IMR-90 (cell line): ENCODE results near the gene CREG2. TPM values are rescaled to one million over a fixed set of nuclear protein-coding genes. Genes with fewer than 3 reads are reported as not detected.

ENCODE experiments used
- ATAC-seq: fragments of 200-7000 bp; cut with Tn5 transposase; 2 replicates; pipeline ENCODE4 v1.9.1; 2020; ENCODE audit warnings: low read depth, mild to moderate bottlenecking, moderate library complexity
- BruUV-seq: library from RNA; stranded (reverse); fragments of 400-500 nt; replicated peaks from 2 replicates; lab custom pipeline; 2021; lab: Mats Ljungman, UMichigan
- CTCF ChIA-PET: fragments of 300-600 bp; formaldehyde crosslinking; extraction: SDS; loops from one replicate; lab custom pipeline; 2021; ENCODE audit warnings: antibody characterized with exemption; lab: Yijun Ruan, JAX
- POLR2A ChIA-PET: fragments of 300-600 bp; sonication (Branson Sonifier 250); formaldehyde crosslinking; loops from one replicate; lab custom pipeline; 2022; ENCODE audit warnings: antibody characterized with exemption; ENCODE audit not compliant: unreplicated experiment; lab: Charles Lee
- DNase-seq: peaks from one replicate; pipeline ENCODE4 v3.0.0; 2013
- H2AFZ ChIP-seq: replicated peaks from 2 replicates; pipeline ENCODE3; 2013; ENCODE audit warnings: low read length, mild to moderate bottlenecking; ENCODE audit not compliant: poor library complexity
- H2AK5ac ChIP-seq: 2 replicates; pipeline ENCODE4 v1.6.1; 2013; ENCODE audit warnings: low read depth, low read length, inconsistent platforms
- H2AK9ac ChIP-seq: replicated peaks from 2 replicates; pipeline ENCODE3; 2013; ENCODE audit warnings: mild to moderate bottlenecking, low read depth, low read length, moderate library complexity; ENCODE audit not compliant: poor library complexity
- H2BK120ac ChIP-seq: 2 replicates; pipeline ENCODE4 v1.6.1; 2013; ENCODE audit warnings: low read depth, low read length, inconsistent platforms
- H2BK15ac ChIP-seq: 3 replicates; pipeline ENCODE4 v1.6.1; 2013; ENCODE audit warnings: low read depth, low read length, inconsistent platforms
- H2BK20ac ChIP-seq: 2 replicates; pipeline ENCODE4 v1.6.1; 2013; ENCODE audit warnings: low read depth, mild to moderate bottlenecking, inconsistent platforms, low read length, moderate library complexity
- H2BK5ac ChIP-seq: 2 replicates; pipeline ENCODE4 v1.6.1; 2013; ENCODE audit warnings: mild to moderate bottlenecking, low read depth, low read length, inconsistent platforms; ENCODE audit not compliant: poor library complexity, severe bottlenecking
- H3K14ac ChIP-seq: replicated peaks from 2 replicates; pipeline ENCODE4 v1.6.1; 2013; ENCODE audit warnings: low read depth, low read length, inconsistent platforms
- H3K18ac ChIP-seq: 2 replicates; pipeline ENCODE4 v1.6.1; 2013; ENCODE audit warnings: low read depth, low read length, control low read depth
- H3K23ac ChIP-seq: 2 replicates; pipeline ENCODE4 v1.6.1; 2013; ENCODE audit warnings: low read depth, low read length, inconsistent platforms
- H3K27ac ChIP-seq: 2 replicates; pipeline ENCODE4 v1.5.1; 2013; ENCODE audit warnings: mild to moderate bottlenecking, control low read depth, low read length; ENCODE audit not compliant: insufficient read depth
- H3K27me3 ChIP-seq: 2 replicates; pipeline ENCODE4 v1.6.1; 2013; ENCODE audit warnings: low read length; ENCODE audit not compliant: control insufficient read depth, insufficient read depth
- H3K36me3 ChIP-seq: 2 replicates; pipeline ENCODE4 v1.6.1; 2013; ENCODE audit warnings: low read length, mixed read lengths; ENCODE audit not compliant: control insufficient read depth, insufficient read depth
- H3K4ac ChIP-seq: 2 replicates; pipeline ENCODE4 v1.6.1; 2013; ENCODE audit warnings: low read depth, low read length, inconsistent platforms
- H3K4me1 ChIP-seq: 2 replicates; pipeline ENCODE4 v1.6.1; 2013; ENCODE audit warnings: low read length, mixed read lengths; ENCODE audit not compliant: control insufficient read depth, insufficient read depth
- H3K4me2 ChIP-seq: 2 replicates; pipeline ENCODE4 v1.6.1; 2013; ENCODE audit warnings: low read depth, mild to moderate bottlenecking, control low read depth, low read length, moderate library complexity
- H3K4me3 ChIP-seq: 2 replicates; pipeline ENCODE4 v1.5.1; 2013; ENCODE audit warnings: low read depth, mild to moderate bottlenecking, control low read depth, low read length, moderate library complexity; ENCODE audit not compliant: insufficient read depth
- H3K56ac ChIP-seq: 2 replicates; pipeline ENCODE4 v1.6.1; 2013; ENCODE audit warnings: low read length, inconsistent platforms; ENCODE audit not compliant: insufficient read depth; ENCODE audit errors: extremely low read depth
- H3K79me1 ChIP-seq, 2 experiments: 2 replicates each; pipeline ENCODE4 v1.6.1; 2013; ENCODE audit warnings: low read length in 2 of 2, inconsistent platforms in 1 of 2, low read depth in 1 of 2
- H3K9ac ChIP-seq: 2 replicates; pipeline ENCODE4 v1.6.1; 2013; ENCODE audit warnings: low read depth, low read length, control low read depth
- H3K9me1 ChIP-seq: 2 replicates; pipeline ENCODE4 v1.6.1; 2013; ENCODE audit warnings: low read length, inconsistent platforms; ENCODE audit not compliant: insufficient read depth
- H3K9me3 ChIP-seq: 2 replicates; pipeline ENCODE4 v1.6.1; 2013; ENCODE audit warnings: low read length; ENCODE audit not compliant: control insufficient read depth, insufficient read depth
- H4K20me1 ChIP-seq: 2 replicates; pipeline ENCODE4 v1.6.1; 2013; ENCODE audit warnings: low read length, inconsistent platforms; ENCODE audit not compliant: insufficient read depth
- H4K5ac ChIP-seq: 2 replicates; pipeline ENCODE4 v1.6.1; 2013; ENCODE audit warnings: mild to moderate bottlenecking, low read depth, low read length, control low read depth
- H4K8ac ChIP-seq, 2 experiments: 2 replicates each; pipeline ENCODE4 v1.6.1; 2013; ENCODE audit warnings: low read depth in 2 of 2, low read length in 2 of 2, control low read depth in 1 of 2, inconsistent platforms in 1 of 2
- H4K91ac ChIP-seq: 2 replicates; pipeline ENCODE4 v1.6.1; 2013; ENCODE audit warnings: low read depth, low read length, inconsistent platforms; ENCODE audit not compliant: insufficient read depth
- BHLHE40 ChIP-seq: fragments of 150-350 bp; IDR thresholded peaks from 2 replicates; pipeline ENCODE4 v1.6.1; 2016; ENCODE audit warnings: mild to moderate bottlenecking, low read depth, low read length
- CTCF ChIP-seq: conservative IDR thresholded peaks from 2 replicates; pipeline ENCODE4 v1.5.1; 2012; ENCODE audit warnings: mild to moderate bottlenecking, low read depth, low read length, improper control_type of control experiment
- MAFK ChIP-seq: IDR thresholded peaks from 2 replicates; pipeline ENCODE4 v1.6.1; 2012; ENCODE audit warnings: low read depth, low read length, improper control_type of control experiment
- MAZ ChIP-seq: IDR thresholded peaks from 2 replicates; pipeline ENCODE4 v1.6.1; 2012; ENCODE audit warnings: low read depth, mild to moderate bottlenecking, low read length, improper control_type of control experiment, moderate library complexity, borderline replicate concordance
- MXI1 ChIP-seq: IDR thresholded peaks from 2 replicates; pipeline ENCODE4 v1.6.1; 2012; ENCODE audit warnings: low read depth, mild to moderate bottlenecking, low read length, moderate library complexity, borderline replicate concordance
- NFE2L2 ChIP-seq: fragments of 150-350 bp; IDR thresholded peaks from 2 replicates; pipeline ENCODE4 v1.6.1; 2016; ENCODE audit warnings: low read depth, mild to moderate bottlenecking, low read length
- POLR2A ChIP-seq: IDR thresholded peaks from 2 replicates; pipeline ENCODE4 v1.6.1; 2012; ENCODE audit warnings: mild to moderate bottlenecking, low read depth, low read length
- RAD21 ChIP-seq: IDR thresholded peaks from 2 replicates; pipeline ENCODE4 v1.6.1; 2012; ENCODE audit warnings: low read length, improper control_type of control experiment
- RCOR1 ChIP-seq: IDR thresholded peaks from 2 replicates; pipeline ENCODE4 v1.6.1; 2012; ENCODE audit warnings: mild to moderate bottlenecking, low read length, improper control_type of control experiment; ENCODE audit not compliant: insufficient replicate concordance
- RFX5 ChIP-seq: IDR thresholded peaks from 2 replicates; pipeline ENCODE4 v1.8.0; 2012; ENCODE audit warnings: low read depth, mild to moderate bottlenecking, low read length, moderate library complexity
- SMC3 ChIP-seq: fragments of 150-350 bp; IDR thresholded peaks from 2 replicates; pipeline ENCODE4 v1.6.1; 2016; ENCODE audit warnings: low read depth, mild to moderate bottlenecking, antibody characterized with exemption, low read length, moderate library complexity
- USF2 ChIP-seq: fragments of 150-350 bp; IDR thresholded peaks from 2 replicates; pipeline ENCODE4 v1.6.1; 2017; ENCODE audit warnings: mild to moderate bottlenecking, antibody characterized with exemption, low read length, low read depth
- WGBS, 2 experiments: methylation state at CpG; one replicate each; pipeline versions ENCODE4 v1.1.5 to v1.1.7; 2013; ENCODE audit warnings: missing lambda C conversion rate in 2 of 2; ENCODE audit not compliant: insufficient read length in 1 of 2; ENCODE audit errors: extremely low coverage in 2 of 2; 5-methylcytosine and 5-hydroxymethylcytosine counted together
- dilution Hi-C: fragments of 300-500 bp; cut with HindIII; formaldehyde crosslinking; loops from one replicate; pipeline ENCODE4 v1.14.3; 2018; ENCODE audit warnings: low sequenced_read_pairs; ENCODE audit not compliant: unreplicated experiment
- in situ Hi-C: fragments of 300-500 bp; cut with MboI; formaldehyde crosslinking; loops from 3 replicates; pipeline ENCODE4 v1.14.3; 2019; ENCODE audit warnings: low sequenced_read_pairs, inconsistent platforms, mixed read lengths
- intact Hi-C: fragments of 100-400 bp; cut with micrococcal nuclease; formaldehyde crosslinking; loops from 2 replicates; pipeline ENCODE4 v1.10.0; 2022
- polyA plus RNA-seq, 3 experiments: library from polyadenylated mRNA; depleted of rRNA; stranded (reverse); fragments of >200 nt; gene quantifications; 2 replicates each; pipeline ENCODE4 v1.2.3, GENCODE V29; 2012; ENCODE audit warnings: low replicate concordance in 1 of 3
- total RNA-seq: library from RNA; depleted of rRNA; stranded (reverse); fragments of >200 nt; gene quantifications from 2 replicates; pipeline ENCODE4 v1.2.3, GENCODE V29; 2012
- TF ChIP-seq, protein P1 (sequence below): fragments of 150-350 bp; IDR thresholded peaks from 2 replicates; pipeline ENCODE4 v1.6.1; 2016; ENCODE audit warnings: low read depth, mild to moderate bottlenecking, low read length, moderate library complexity, borderline replicate concordance

CREG2 gene
- total and polyA plus RNA-seq, 2 of the 4 experiments (the other 2 are of a cell fraction), result 0.17 TPM; not detected in 1

DNA sequence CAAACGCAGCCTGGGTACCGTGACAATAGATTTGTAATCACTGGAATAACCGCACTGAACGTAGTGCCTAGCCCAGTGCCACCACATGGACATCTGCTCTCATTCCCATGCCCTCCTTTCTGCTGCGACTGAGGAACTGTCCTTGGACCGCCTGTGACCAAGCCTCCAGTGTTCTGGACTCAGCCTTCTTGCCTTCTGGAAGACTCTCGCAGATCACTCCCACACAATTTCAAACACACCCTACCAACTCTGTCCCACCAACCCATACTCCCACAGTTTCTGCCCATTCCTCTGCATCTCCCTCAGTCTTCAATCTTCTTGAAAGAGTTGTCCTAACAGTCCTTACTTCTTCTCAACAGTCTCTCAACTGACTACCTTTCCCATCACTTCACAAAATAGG lies 80.9 kb downstream of the CREG2 start:
- Histone ChIP-seq H2BK120ac (no peak overlapping the region), H3K27ac (no peak overlapping the region), H4K8ac (no peak overlapping the region), H3K23ac (peak overlapping the region; percentile 20; the same call in 1 of the 2 replicates), H3K4me2 (peak overlapping the region; percentile 99), H2AFZ (no peak overlapping the region), H4K20me1 (peaks cover 54% of the 10 kb centered on the region), H2BK5ac (peak overlapping the region; percentile 27), H3K4ac (peak overlapping the region; percentile 5; the same call in 1 of the 2 replicates), H3K9me3 (no peaks in the 10 kb centered on the region), H3K79me1 (peaks cover 21 to 64% of the 10 kb centered on the region in 2 experiments), H2AK9ac (no peak overlapping the region), H3K9me1 (peaks cover 15% of the 10 kb centered on the region), H3K4me3 (peak overlapping the region; percentile 86; the same call in 1 of the 2 replicates), H3K56ac (no peak overlapping the region), H2BK15ac (no peak overlapping the region), H3K4me1 (peaks cover 12% of the 10 kb centered on the region), H4K91ac (no peak overlapping the region), H3K18ac (no peak overlapping the region), H3K36me3 (no peaks in the 10 kb centered on the region), H3K9ac (no peak overlapping the region), H2BK20ac (no peak overlapping the region), H3K27me3 (no peaks in the 10 kb centered on the region), H2AK5ac (0 out of 2 replicates have a peak overlapping the region, but pooled peaks have one; percentile 40), H3K14ac (no peak overlapping the region; the same call in 1 of the 2 replicates), H4K5ac (no peak overlapping the region)
- DNase-seq (no peak), ATAC-seq (no peak)
- intact Hi-C loops, result no loop called here
- ChIA-PET CTCF (interaction anchor here (0.9 kb wide), 1 partner anchor 43 kb away, joined by 3 read pairs; no protein-coding TSS in a partner anchor), POLR2A (no interaction called here)
- TF ChIP-seq MXI1 (no peak), USF2 (no peak), CTCF (no peak), RAD21 (no peak), SMC3 (no peak), RCOR1 (no peak), RFX5 (no peak), MAZ (no peak), NFE2L2 (no peak), BHLHE40 (no peak), POLR2A (no peak), MAFK (no peak)
- TF ChIP-seq, protein P1, sequence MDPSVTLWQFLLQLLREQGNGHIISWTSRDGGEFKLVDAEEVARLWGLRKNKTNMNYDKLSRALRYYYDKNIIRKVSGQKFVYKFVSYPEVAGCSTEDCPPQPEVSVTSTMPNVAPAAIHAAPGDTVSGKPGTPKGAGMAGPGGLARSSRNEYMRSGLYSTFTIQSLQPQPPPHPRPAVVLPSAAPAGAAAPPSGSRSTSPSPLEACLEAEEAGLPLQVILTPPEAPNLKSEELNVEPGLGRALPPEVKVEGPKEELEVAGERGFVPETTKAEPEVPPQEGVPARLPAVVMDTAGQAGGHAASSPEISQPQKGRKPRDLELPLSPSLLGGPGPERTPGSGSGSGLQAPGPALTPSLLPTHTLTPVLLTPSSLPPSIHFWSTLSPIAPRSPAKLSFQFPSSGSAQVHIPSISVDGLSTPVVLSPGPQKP, result no peak
- no TSS peak for BruUV-seq
- dilution Hi-C loops, result no loop called here
- WGBS, 2 experiments, result 85% methylated on average over 6 of the region's 7 CpGs; no CpG with 5 or more reads in 1 of the 2 experiments
- in situ Hi-C loops, result no loop called here
